Stomach (tissue), 9 donors: ENCODE data around the gene PRLHR. TPM values are rescaled to one million over a fixed set of nuclear protein-coding genes. Genes with fewer than 3 reads are reported as not detected.

Experiments used
- DNase-seq, 2 donors: peaks; one replicate each; pipeline versions ENCODE4 v3.0.0 to v3.0.0-alpha.2; 2013 to 2019
- H3K27ac ChIP-seq, 5 donors: fragments of 200-600 bp in 4 of 5; sonication (generic) in 4 of 5; one replicate each; pipeline ENCODE4 v1.5.1; 2013 to 2019; ENCODE audit warnings: mild to moderate bottlenecking in 1 of 5, moderate library complexity in 1 of 5
- H3K27me3 ChIP-seq, 3 donors: fragments of 200-600 bp; sonication (generic); one replicate each; pipeline ENCODE4 v1.5.1; 2017 to 2019; ENCODE audit warnings: mixed run types in 1 of 3
- H3K36me3 ChIP-seq, 4 donors: fragments of 200-600 bp; sonication (generic); 1 replicate in 3 of 4; 2 replicates in 1 of 4; pipeline ENCODE4 v1.5.1; 2016 to 2019
- H3K4me1 ChIP-seq, 4 donors: fragments of 200-600 bp; sonication (generic); one replicate each; pipeline ENCODE4 v1.5.1; 2016 to 2019
- H3K4me3 ChIP-seq, 4 donors: fragments of 200-600 bp; sonication (generic) in 3 of 4; one replicate each; pipeline ENCODE4 v1.5.1; 2016 to 2019; ENCODE audit warnings: mild to moderate bottlenecking in 1 of 4
- H3K9me3 ChIP-seq, 4 donors: fragments of 200-600 bp; sonication (generic); one replicate each; pipeline ENCODE4 v1.5.1; 2016 to 2019
- CTCF ChIP-seq, 7 experiments: fragments of 450-650 bp in 4 of 7; fragments of 200-600 bp in 3 of 7; sonication (generic) in 3 of 7; IDR thresholded peaks; one replicate each; pipeline ENCODE4 v1.5.1; 2016 to 2019; ENCODE audit warnings: antibody characterized with exemption in 7 of 7, control low read depth in 2 of 7, mild to moderate bottlenecking in 1 of 7
- EP300 ChIP-seq: sonication (generic); formaldehyde crosslinking; IDR thresholded peaks from one replicate; pipeline ENCODE4 v1.6.1; 2017; ENCODE audit warnings: antibody characterized with exemption
- POLR2A ChIP-seq, 4 donors: fragments of 450-650 bp; IDR thresholded peaks; one replicate each; pipeline ENCODE4 v1.6.1; 2016; ENCODE audit warnings: antibody characterized with exemption in 4 of 4, control low read depth in 2 of 4, mild to moderate bottlenecking in 1 of 4, moderate library complexity in 1 of 4
- POLR2AphosphoS5 ChIP-seq, 3 donors: sonication (generic); formaldehyde crosslinking; IDR thresholded peaks; one replicate each; pipeline ENCODE4 v1.6.1; 2016; ENCODE audit warnings: antibody characterized with exemption in 3 of 3
- WGBS, 5 donors: extraction: QIAGEN DNeasy Blood & Tissue Kit in 3 of 5; methylation state at CpG; one replicate each; pipeline versions ENCODE4 v1.1.5 to v1.1.7; 2013 to 2018; 5-methylcytosine and 5-hydroxymethylcytosine counted together
- intact Hi-C: fragments of 100-400 bp; cut with DNase I; formaldehyde crosslinking; loops from one replicate; pipeline ENCODE4 v1.15.1; 2023; ENCODE audit warnings: low total_unique reads
- polyA plus RNA-seq, 3 donors: library from polyadenylated mRNA; stranded (reverse); fragments of 200-250 nt; gene quantifications; one replicate each; pipeline ENCODE4 v1.2.3, GENCODE V29; 2013
- total RNA-seq, 5 donors: library from RNA; depleted of rRNA; stranded (reverse); fragments of >200 nt; gene quantifications; one replicate each; pipeline versions ENCODE4 v1.1.0 to v1.2.3, GENCODE V29; 2014 to 2016
- donor health status: healthy with polysubstance abuse.
- donor health status: Bipolar disorder and iron deficiency.
- donor health status: healthy.

Gene PRLHR
- total and polyA plus RNA-seq, 8 donors = under 0.01 to 0.43 (median 0.21) TPM; not detected in 4

DNA sequence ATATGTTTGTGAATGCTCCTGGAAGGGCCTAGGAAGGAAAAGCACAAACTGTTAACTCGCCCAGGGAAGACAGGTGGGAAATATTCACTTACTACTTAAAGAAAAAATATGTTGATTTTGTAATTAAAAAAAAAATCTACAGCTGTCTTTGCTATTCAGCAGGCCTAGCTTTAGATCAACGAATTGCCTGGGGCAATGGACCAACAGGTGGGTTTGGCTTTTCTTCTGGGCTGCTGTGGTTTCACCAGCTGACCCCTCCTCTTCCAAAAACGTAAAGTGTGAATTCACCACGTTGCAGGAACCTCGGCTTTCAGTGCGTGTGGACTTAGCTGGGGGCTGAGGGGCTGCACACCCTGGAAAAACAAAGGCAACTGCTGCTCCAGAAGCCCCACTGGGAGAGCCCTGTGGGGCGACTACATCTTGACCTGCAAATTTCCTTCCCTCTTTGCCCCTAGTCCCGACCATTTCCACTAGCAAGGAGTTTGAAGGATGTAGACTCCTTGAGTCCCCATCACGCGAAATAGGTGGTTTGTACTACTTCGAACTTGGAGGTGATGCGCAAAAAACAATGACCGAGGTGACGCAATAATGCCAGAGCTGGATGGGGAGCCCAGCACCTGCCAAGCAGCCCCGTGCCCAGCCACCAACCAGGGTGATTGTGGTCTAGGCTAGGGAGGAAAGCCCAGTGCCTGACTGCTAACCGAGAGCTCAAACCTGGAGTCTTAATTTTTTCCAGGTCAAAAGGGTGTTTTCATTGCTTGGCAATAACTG lies 7.4 kb downstream of the PRLHR start:
- H3K9me3 ChIP-seq = peaks cover 0 to 6% (median 0%) of the 10 kb centered on the region in 4 donors
- peaks cover 0 to 17% (median 5%) of the 10 kb centered on the region in 3 donors for H3K27me3 ChIP-seq
- no peak overlapping the region for H3K4me3 ChIP-seq
- no peak for DNase-seq
- WGBS, 5 donors = 57 to 70% (median 63%) methylated on average over 13 to 16 of the region's 16 CpGs
- no peaks in the 10 kb centered on the region for H3K36me3 ChIP-seq
- intact Hi-C loops = no loop called here
- H3K4me1 ChIP-seq = peaks cover 0 to 9% (median 2%) of the 10 kb centered on the region in 4 donors
- no peak for TF ChIP-seq CTCF (IDR thresholded peaks at IDR 0.05)
- TF ChIP-seq POLR2AphosphoS5 (IDR thresholded peaks at IDR 0.05) = no peak
- no peak overlapping the region for H3K27ac ChIP-seq

DNA sequence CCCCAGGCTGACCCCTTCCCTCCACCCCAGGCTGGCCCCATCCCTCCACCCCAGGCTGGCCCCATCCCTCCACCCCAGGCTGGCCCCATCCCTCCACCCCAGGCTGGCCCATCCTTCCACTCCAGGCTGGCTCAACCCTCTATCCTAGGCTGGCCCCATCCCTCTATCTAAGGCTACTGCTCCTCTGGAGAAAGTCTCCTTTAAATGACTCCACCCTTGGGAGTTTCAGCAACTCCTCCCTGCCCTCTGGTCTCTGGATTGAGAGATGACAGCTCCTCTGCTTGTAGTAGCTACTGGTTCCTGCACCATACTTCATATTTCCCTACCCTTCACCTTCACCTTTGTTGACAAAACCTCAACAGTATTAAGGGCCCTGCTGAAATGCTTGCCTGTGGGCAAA lies 8.5 kb downstream of the PRLHR start:
- peaks cover 0 to 6% (median 0%) of the 10 kb centered on the region in 4 donors for H3K9me3 ChIP-seq
- no peak for DNase-seq
- H3K27ac ChIP-seq = no peak overlapping the region
- peaks cover 0 to 7% (median 0%) of the 10 kb centered on the region in 3 donors for H3K27me3 ChIP-seq
- no peak for TF ChIP-seq EP300
- TF ChIP-seq CTCF (IDR thresholded peaks at IDR 0.05) = no peak
- no peak for TF ChIP-seq POLR2AphosphoS5 (IDR thresholded peaks at IDR 0.05)
- TF ChIP-seq POLR2A (IDR thresholded peaks at IDR 0.05) = no peak
- no peak overlapping the region for H3K4me3 ChIP-seq
- H3K4me1 ChIP-seq = peaks cover 0 to 9% (median 2%) of the 10 kb centered on the region in 4 donors
- H3K36me3 ChIP-seq = no peaks in the 10 kb centered on the region
- intact Hi-C loops = no loop called here

GRCh38 chr10:118585794-118586193 lies 9.7 kb downstream of the PRLHR start:
- Histone ChIP-seq H3K4me3 (no peak overlapping the region), H3K27ac (no peak overlapping the region), H3K36me3 (no peaks in the 10 kb centered on the region), H3K9me3 (peaks cover 0 to 6% (median 0%) of the 10 kb centered on the region in 4 donors), H3K4me1 (peaks cover 0 to 8% (median 2%) of the 10 kb centered on the region in 4 donors), H3K27me3 (peaks cover 0 to 7% (median 0%) of the 10 kb centered on the region in 3 donors)
- 53 to 63% (median 61%) methylated on average over 1 of the region's 1 CpG for WGBS, 5 donors
- intact Hi-C loops = no loop called here
- TF ChIP-seq EP300 (no peak), CTCF (IDR thresholded peaks at IDR 0.05) (no peak), POLR2A (IDR thresholded peaks at IDR 0.05) (no peak), POLR2AphosphoS5 (IDR thresholded peaks at IDR 0.05) (no peak)
- no peak for DNase-seq

DNA sequence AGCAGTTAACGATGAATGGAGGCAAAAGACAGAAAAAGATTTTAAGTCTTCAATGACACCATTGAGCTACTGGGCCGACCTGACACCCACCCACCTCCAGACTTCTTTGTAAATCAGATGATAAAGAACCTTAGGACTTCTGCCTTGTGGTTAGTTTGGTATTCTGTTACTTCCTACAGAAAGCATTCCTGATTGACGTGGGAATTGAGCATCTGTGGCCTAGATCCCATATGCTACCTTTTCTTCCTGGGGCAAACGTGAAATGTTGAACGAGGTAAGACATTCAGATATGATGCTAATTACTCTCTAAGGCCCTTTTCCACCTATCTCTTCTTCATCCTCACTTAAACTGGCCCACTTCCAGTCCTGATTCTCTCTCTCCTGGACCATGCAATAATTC lies 10.2 kb downstream of the PRLHR start:
- Histone ChIP-seq H3K36me3 (no peaks in the 10 kb centered on the region), H3K4me1 (peaks cover 0 to 3% (median under 1%) of the 10 kb centered on the region in 4 donors), H3K27me3 (peaks cover 0 to 7% (median 0%) of the 10 kb centered on the region in 3 donors), H3K27ac (no peak overlapping the region), H3K4me3 (no peak overlapping the region), H3K9me3 (peaks cover 0 to 6% (median 0%) of the 10 kb centered on the region in 4 donors)
- intact Hi-C loops = no loop called here
- no peak for DNase-seq
- 78 to 88% (median 82%) methylated on average over 5 of the region's 5 CpGs for WGBS, 5 donors
- TF ChIP-seq POLR2AphosphoS5 (IDR thresholded peaks at IDR 0.05) (no peak), POLR2A (IDR thresholded peaks at IDR 0.05) (no peak), EP300 (no peak), CTCF (IDR thresholded peaks at IDR 0.05) (no peak)
